GM12892 (cell line): ENCODE data around the gene INPP5K.

Experiments
- POLR2A ChIP-seq: IDR thresholded peaks from 2 replicates; pipeline ENCODE4 v1.6.1; 2011; ENCODE audit warnings: low read depth, low read length, control low read depth
- POLR2AphosphoS5 ChIP-seq: IDR thresholded peaks from 2 replicates; pipeline ENCODE4 v1.6.1; 2011; ENCODE audit warnings: low read depth, low read length, control low read depth
- TAF1 ChIP-seq: IDR thresholded peaks from 2 replicates; pipeline ENCODE4 v1.6.1; 2011; ENCODE audit warnings: low read depth, mild to moderate bottlenecking, control low read depth, low read length, borderline replicate concordance

DNA sequence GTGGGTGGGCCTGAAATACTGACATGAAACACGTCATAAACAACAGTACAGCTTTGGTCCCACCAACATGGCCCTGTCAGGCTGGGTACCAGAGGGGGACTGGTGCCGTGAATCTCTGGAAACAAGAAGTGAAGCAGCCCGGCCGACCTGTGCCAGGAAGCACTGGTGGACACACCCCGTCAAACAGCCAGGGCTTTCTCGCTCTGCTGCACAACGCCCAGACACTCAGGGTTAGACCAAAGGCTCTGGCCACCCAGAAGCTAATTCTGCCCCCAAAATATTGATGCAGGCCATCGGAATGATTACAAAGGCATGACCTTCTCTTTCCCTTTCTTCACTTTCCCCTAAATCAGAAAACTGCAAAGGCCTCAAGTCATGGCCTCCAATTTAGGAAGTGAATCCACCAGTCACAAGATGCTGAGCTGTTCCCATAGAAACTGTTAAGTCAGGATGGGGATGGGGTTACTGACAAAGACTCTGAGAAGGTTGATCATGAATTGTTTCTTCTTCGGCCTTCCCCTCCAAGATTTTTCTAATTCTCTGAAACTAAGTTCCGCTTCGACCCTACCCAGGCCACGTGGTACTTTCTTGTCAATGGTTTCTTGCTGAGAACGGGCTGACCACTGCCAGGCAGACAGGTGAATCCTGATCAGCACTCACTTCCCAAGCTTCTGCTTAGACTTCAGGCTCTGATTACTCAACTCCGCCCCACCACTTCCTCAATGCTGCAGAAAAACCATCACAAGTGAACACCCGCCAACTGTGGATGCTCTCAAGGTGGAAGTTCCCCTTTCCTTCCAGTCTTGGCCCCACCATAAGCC lies 39.4 kb upstream of the INPP5K start:
- TF ChIP-seq POLR2A (no peak), TAF1 (peak; percentile 28; the same call in 1 of the 2 replicates), POLR2AphosphoS5 (no peak; the same call in 1 of the 2 replicates)
